Lung (tissue), 16 donors: ENCODE measurements around the gene N4BP2L1. TPM values are rescaled to one million over a fixed set of nuclear protein-coding genes. Genes with fewer than 3 reads are reported as not detected.

ENCODE experiments used
- ATAC-seq: fragments of 200-7000 bp; cut with Tn5 transposase; one replicate; pipeline ENCODE4 v1.9.1; 2020; ENCODE audit warnings: moderate number of reproducible peaks; ENCODE audit not compliant: insufficient read depth, low FRiP score
- DNase-seq, 3 donors: peaks; one replicate each; pipeline ENCODE4 v3.0.0-alpha.2; 2013 to 2017
- H3K27ac ChIP-seq, 2 donors: one replicate each; pipeline ENCODE4 v1.5.1; 2013; ENCODE audit warnings: mild to moderate bottlenecking in 2 of 2, moderate library complexity in 2 of 2, control low read depth in 1 of 2, inconsistent platforms in 1 of 2, low read depth in 1 of 2, low read length in 1 of 2
- H3K27me3 ChIP-seq, 3 donors: one replicate each; pipeline ENCODE4 v1.5.1; 2013; ENCODE audit warnings: low read length in 2 of 3; ENCODE audit not compliant: control insufficient read depth in 3 of 3, insufficient read depth in 3 of 3
- H3K36me3 ChIP-seq, 4 donors: one replicate each; pipeline ENCODE4 v1.5.1; 2013; ENCODE audit warnings: low read length in 4 of 4, mild to moderate bottlenecking in 1 of 4, moderate library complexity in 1 of 4; ENCODE audit not compliant: control insufficient read depth in 4 of 4, insufficient read depth in 4 of 4
- H3K4me1 ChIP-seq, 5 donors: one replicate each; pipeline ENCODE4 v1.5.1; 2013; ENCODE audit warnings: low read length in 5 of 5, mild to moderate bottlenecking in 2 of 5, moderate library complexity in 1 of 5; ENCODE audit not compliant: control insufficient read depth in 5 of 5, insufficient read depth in 5 of 5
- H3K4me3 ChIP-seq: one replicate; pipeline ENCODE4 v1.5.1; 2013; ENCODE audit warnings: mild to moderate bottlenecking, control low read depth, moderate library complexity
- H3K9ac ChIP-seq, 2 donors: one replicate each; pipeline ENCODE4 v1.5.1; 2013; ENCODE audit warnings: low read length in 2 of 2, control low read depth in 1 of 2; ENCODE audit not compliant: insufficient read depth in 1 of 2
- H3K9me3 ChIP-seq, 4 donors: one replicate each; pipeline ENCODE4 v1.5.1; 2013; ENCODE audit warnings: low read length in 3 of 4, mild to moderate bottlenecking in 1 of 4, moderate library complexity in 1 of 4; ENCODE audit not compliant: control insufficient read depth in 4 of 4, insufficient read depth in 3 of 4
- CTCF ChIP-seq: IDR thresholded peaks from 2 replicates; pipeline ENCODE4 v1.5.1; 2012; ENCODE audit warnings: mild to moderate bottlenecking; ENCODE audit errors: control extremely low read depth, extremely low read depth
- WGBS, 2 donors: extraction: QIAGEN DNeasy Blood & Tissue Kit; methylation state at CpG; one replicate each; pipeline ENCODE4 v1.1.7; 2013; 5-methylcytosine and 5-hydroxymethylcytosine counted together
- long read RNA-seq, 5 donors: transcript quantifications; one replicate each; lab custom pipeline, GENCODE V29; 2026
- polyA plus RNA-seq, 2 donors: library from polyadenylated mRNA; stranded (reverse); fragments of 200-250 nt; gene quantifications; one replicate each; pipeline ENCODE4 v1.2.1, GENCODE V29; 2013
- total RNA-seq, 2 donors: library from RNA; depleted of rRNA in 1 of 2; stranded (reverse); fragments of >200 nt in 1 of 2; gene quantifications; one replicate each; pipeline ENCODE4 v1.2.1, GENCODE V29; 2014 to 2021
- donor health status: control.
- donor health status: control.
- donor health status: Bipolar disorder and iron deficiency.
- donor health status: healthy.
- donor health status: DM: yes; HTN: yes; CAD: no.

The N4BP2L1 gene
- 10 to 100 TPM; 12.4 to 81.8 TPM for total RNA-seq
- 10 to 100 TPM; 12.6 to 21.6 TPM for polyA plus RNA-seq
- long read RNA-seq, donor 1, transcript N4BP2L1-207 (2 exons, 1,423 nt): minor isoform, 6 of 18 reads
- long read RNA-seq, donor 1, transcript N4BP2L1-202 (5 exons, 3,046 nt): major isoform, 8 of 18 reads
- long read RNA-seq, donor 1, partial matches to known transcripts: 0 of 18 reads
- long read RNA-seq, donor 1, other reads (novel, unspliced or antisense): 0 of 18 reads
- long read RNA-seq, donor 2, partial matches to known transcripts: 0 of 1 reads
- long read RNA-seq, donor 2, other reads (novel, unspliced or antisense): 0 of 1 reads
- long read RNA-seq, donor 3, partial matches to known transcripts: 0 of 7 reads
- long read RNA-seq, donor 3, other reads (novel, unspliced or antisense): 0 of 7 reads
- long read RNA-seq, donor 4: 0 reads
- long read RNA-seq, donor 5, partial matches to known transcripts: 0 of 5 reads
- long read RNA-seq, donor 5, other reads (novel, unspliced or antisense): 0 of 5 reads

- Histone ChIP-seq H3K4me3 (peak within 1 kb of the TSS; percentile 74), H3K9ac (peak within 1 kb of the TSS; percentile 60 to 76), H3K36me3 (peaks cover 0 to 3% (median 0%) of the 10 kb centered on the region in 4 donors), H3K27ac (peak within 1 kb of the TSS; percentile 76 to 91), H3K27me3 (no peaks in the 10 kb centered on the region), H3K9me3 (no peaks in the 10 kb centered on the region), H3K4me1 (peaks cover 2 to 14% (median 5%) of the 10 kb centered on the region in 5 donors)
- DNase-seq: peak; percentile 76 to 83 (median 78)
- peak; percentile 75 for ATAC-seq
- WGBS, 2 donors: 0 to 1% methylated on average over 38 to 40 of the region's 40 CpGs
- TF ChIP-seq CTCF: no peak
Observed at GRCh38 chr13:32427852-32428580, at the start of gene N4BP2L1. Gene N4BP2L1 (minus strand): TSS chr13:32428130. CDS start chr13:32428082, 48 bp downstream.

GRCh38 chr13:32476892-32477291 is 49.0 kb upstream of the N4BP2L1 start:
- no peaks in the 10 kb centered on the region for H3K9me3 ChIP-seq
- H3K36me3 ChIP-seq: peaks cover 0 to 2% (median 0%) of the 10 kb centered on the region in 4 donors
- H3K27ac ChIP-seq: no peak overlapping the region
- H3K4me3 ChIP-seq: no peak overlapping the region
- H3K4me1 ChIP-seq: peaks cover 0 to 11% (median 0%) of the 10 kb centered on the region in 5 donors
- no peaks in the 10 kb centered on the region for H3K27me3 ChIP-seq
- H3K9ac ChIP-seq: no peak overlapping the region
- WGBS, 2 donors: 96 to 97% methylated on average over 5 of the region's 5 CpGs
- DNase-seq (no peak), ATAC-seq (no peak)
- TF ChIP-seq CTCF: no peak

- DNase-seq (peak in 1 of 3 donors; percentile 20), ATAC-seq (no peak)
- H3K4me3 ChIP-seq: no peak overlapping the region
- no peaks in the 10 kb centered on the region for H3K9me3 ChIP-seq
- H3K4me1 ChIP-seq: peaks cover 0 to 11% (median 0%) of the 10 kb centered on the region in 5 donors
- no peaks in the 10 kb centered on the region for H3K27me3 ChIP-seq
- no peak for TF ChIP-seq CTCF
- no peak overlapping the region for H3K9ac ChIP-seq
- peaks cover 0 to 4% (median 0%) of the 10 kb centered on the region in 4 donors for H3K36me3 ChIP-seq
- no peak overlapping the region for H3K27ac ChIP-seq
- 85 to 92% methylated on average over 2 of the region's 2 CpGs for WGBS, 2 donors
Observed at GRCh38 chr13:32476021-32476731, 48.2 kb upstream of the N4BP2L1 start.
